Measurements from ENCODE around the gene EPAS1.

GRCh38 chr2:46402874-46403273 lies 105.7 kb downstream of the EPAS1 start:
- TF ChIP-seq ATF3 (IDR thresholded peaks at IDR 0.05; ENCODE audit: insufficient read depth, low read depth, low read length), result no peak
- no peak for TF ChIP-seq TEAD4 (IDR thresholded peaks at IDR 0.05; ENCODE audit: low read depth, low read length)
- no peak for TF ChIP-seq JUND (IDR thresholded peaks at IDR 0.05; ENCODE audit: low read length)
